ENCODE measurements around the gene OR1M1. TPM values are rescaled to one million over a fixed set of nuclear protein-coding genes. Genes with fewer than 3 reads are reported as not detected.

OR1M1 gene
- total RNA-seq (2021; fragmentation: NEBNext Ultra II Directional; extraction: Animal tissue kit (Norgen Biotek cat#: 25700)): not detected
- long read RNA-seq: 0 reads

GRCh38 chr19:9086761-9087160 lies at the start of gene OR1M1:
Gene OR1M1 (plus strand): TSS chr19:9087061. CDS start chr19:9093245, 6,184 bp downstream.
- no peaks in the 10 kb centered on the region for H3K36me3 Mint-ChIP-seq (ENCODE audit: low read depth)
- peaks cover 7% of the 10 kb centered on the region; the same call in 1 of the 2 replicates for H3K27me3 Mint-ChIP-seq (ENCODE audit: insufficient read depth)
- H3K4me1 Mint-ChIP-seq (ENCODE audit: low read depth): no peaks in the 10 kb centered on the region
- no peak for TF ChIP-seq CTCF (IDR thresholded peaks at IDR 0.05)
- no peak within 1 kb of the TSS for H3K27ac Mint-ChIP-seq
- H3K9me3 Mint-ChIP-seq: peaks cover 6% of the 10 kb centered on the region
- no peak within 1 kb of the TSS for H3K4me3 Mint-ChIP-seq
- no peak for DNase-seq

- Mint-ChIP-seq H3K9me3 (peaks cover 45% of the 10 kb centered on the region), H3K4me1 (ENCODE audit: low read depth) (no peaks in the 10 kb centered on the region), H3K27me3 (ENCODE audit: insufficient read depth) (no peaks in the 10 kb centered on the region; the same call in 1 of the 2 replicates), H3K36me3 (ENCODE audit: low read depth) (no peaks in the 10 kb centered on the region), H3K4me3 (no peak overlapping the region), H3K27ac (no peak overlapping the region)
- TF ChIP-seq CTCF (IDR thresholded peaks at IDR 0.05): no peak
- DNase-seq: no peak
Observed at GRCh38 chr19:9037400-9038062, 49.3 kb upstream of the OR1M1 start.

DNA sequence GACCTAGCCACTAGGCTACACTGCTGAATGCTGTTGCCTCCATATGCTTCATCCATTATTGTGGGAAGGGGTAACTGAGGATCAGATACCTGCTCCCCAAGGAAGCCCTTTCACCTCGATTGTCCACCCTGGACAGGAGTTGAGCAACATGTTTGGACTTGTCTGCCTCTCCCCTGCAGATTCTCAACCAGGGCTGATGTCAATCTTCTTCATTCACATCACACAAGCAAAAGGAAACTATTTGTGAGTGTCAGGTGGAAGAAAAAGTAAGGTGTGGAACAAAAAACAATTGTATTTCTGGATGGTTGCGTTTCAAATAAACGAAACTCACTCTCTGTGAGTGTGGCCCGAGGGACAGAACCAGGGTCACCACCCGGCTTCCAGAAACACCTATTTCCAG lies 47.1 kb upstream of the OR1M1 start:
- no peak for TF ChIP-seq CTCF (IDR thresholded peaks at IDR 0.05)
- no peak for DNase-seq
- no peak overlapping the region; the same call in 1 of the 2 replicates for H3K4me3 Mint-ChIP-seq
- no peak overlapping the region for H3K27ac Mint-ChIP-seq
- no peaks in the 10 kb centered on the region for H3K4me1 Mint-ChIP-seq (ENCODE audit: low read depth)
- no peaks in the 10 kb centered on the region; the same call in 1 of the 2 replicates for H3K27me3 Mint-ChIP-seq (ENCODE audit: insufficient read depth)
- peaks cover 4% of the 10 kb centered on the region; the same call in 1 of the 2 replicates for H3K36me3 Mint-ChIP-seq (ENCODE audit: low read depth)
- H3K9me3 Mint-ChIP-seq: peaks cover 51% of the 10 kb centered on the region

GRCh38 chr19:9040131-9040530 lies 46.7 kb upstream of the OR1M1 start:
- no peak overlapping the region for H3K27ac Mint-ChIP-seq

DNA sequence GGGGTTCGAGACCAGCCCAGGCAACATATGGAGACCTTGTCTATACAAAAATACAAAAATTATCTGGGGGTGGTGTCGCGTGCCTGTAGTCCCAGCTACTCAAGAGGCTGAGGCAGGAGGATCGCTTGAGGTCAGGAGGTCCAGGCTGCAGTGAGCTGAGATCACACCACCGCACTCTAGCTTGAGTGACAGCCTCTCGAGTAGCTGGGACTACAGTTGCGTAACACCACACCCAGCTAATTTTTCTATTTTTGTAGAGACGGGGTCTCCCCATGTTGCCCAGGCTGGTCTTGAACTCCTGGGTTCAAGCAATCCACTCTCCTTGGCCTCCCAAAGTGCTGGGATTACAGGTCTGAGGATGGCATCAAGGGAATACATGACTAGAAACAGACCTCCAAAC lies 45.8 kb upstream of the OR1M1 start:
- Mint-ChIP-seq H3K27me3 (ENCODE audit: insufficient read depth) (no peaks in the 10 kb centered on the region; the same call in 1 of the 2 replicates), H3K4me3 (no peak overlapping the region), H3K27ac (no peak overlapping the region), H3K4me1 (ENCODE audit: low read depth) (no peaks in the 10 kb centered on the region), H3K36me3 (ENCODE audit: low read depth) (peaks cover 10% of the 10 kb centered on the region; the same call in 1 of the 2 replicates), H3K9me3 (peaks cover 48% of the 10 kb centered on the region)
- no peak for DNase-seq
- TF ChIP-seq CTCF (IDR thresholded peaks at IDR 0.05): no peak

More at GRCh38 chr19:9040131-9040530, 46.7 kb upstream of the OR1M1 start:
- DNase-seq: no peak
- peaks cover 53% of the 10 kb centered on the region for H3K9me3 Mint-ChIP-seq
- H3K4me3 Mint-ChIP-seq: no peak overlapping the region; the same call in 1 of the 2 replicates
- no peak for TF ChIP-seq CTCF (IDR thresholded peaks at IDR 0.05)
- H3K27me3 Mint-ChIP-seq (ENCODE audit: insufficient read depth): no peaks in the 10 kb centered on the region; the same call in 1 of the 2 replicates
- H3K4me1 Mint-ChIP-seq (ENCODE audit: low read depth): no peaks in the 10 kb centered on the region
- peaks cover 6% of the 10 kb centered on the region; the same call in 1 of the 2 replicates for H3K36me3 Mint-ChIP-seq (ENCODE audit: low read depth)

Measured in HFFc6 (cell line).